NCI-H460 (cell line): ENCODE results near the gene BPTF. TPM values are rescaled to one million over a fixed set of nuclear protein-coding genes. Genes with fewer than 3 reads are reported as not detected.

Experiments used
- small RNA-seq, 2 experiments: library from RNA; depleted of rRNA; stranded (forward); fragments of <200 nt; gene quantifications; one replicate each; pipeline ENCODE3, GENCODE V24; 2014
- total RNA-seq: library from RNA; depleted of rRNA; stranded (reverse); fragments of >200 nt; shearing (Covaris generic); gene quantifications from 2 replicates; pipeline ENCODE4 v1.2.3, GENCODE V29; 2014; rRNA removed

The BPTF gene
- total RNA-seq, 1 experiment from 2014 or later = 33.6 TPM

Small RNA genes within 50 kb of the gene (small RNA-seq; reads per million reads assigned to genes)
- gene RN7SL622P = 0 reads per million in 2 experiments

Other genes starting within 250 kb of the BPTF start
- gene NOL11, start 107.6 kb upstream of the BPTF start, total RNA-seq = 50.1 and 53.8 TPM in 2 replicates
- 38.0 and 45.0 TPM in 2 replicates for gene C17orf58, start 171.0 kb downstream of the BPTF start, total RNA-seq
- 245 and 263 TPM in 2 replicates for gene KPNA2, start 210.2 kb downstream of the BPTF start, total RNA-seq